HepG2 (cell line): ENCODE results near the gene LYST. TPM values are rescaled to one million over a fixed set of nuclear protein-coding genes. Genes with fewer than 3 reads are reported as not detected.

Experiments used
- ATF3 ChIP-seq: sonication (generic); formaldehyde crosslinking; IDR thresholded peaks from 2 replicates; pipeline ENCODE4 v1.4.0; 2020; ENCODE audit warnings: missing genetic modification reagents
- FOSL2 ChIP-seq: sonication (generic); formaldehyde crosslinking; IDR thresholded peaks from 2 replicates; pipeline ENCODE4 v1.4.0; 2020; ENCODE audit warnings: missing genetic modification reagents
- MZF1 ChIP-seq: sonication (generic); formaldehyde crosslinking; IDR thresholded peaks from 2 replicates; pipeline ENCODE4 v1.8.1; 2023; ENCODE audit warnings: mild to moderate bottlenecking, missing genetic modification reagents, borderline replicate concordance
- PLRG1 ChIP-seq: fragments of 450-650 bp; conservative IDR thresholded peaks from 2 replicates; pipeline ENCODE4 v1.6.1; 2016
- RERE ChIP-seq: IDR thresholded peaks from 2 replicates; pipeline ENCODE4 v1.6.1; 2016; ENCODE audit warnings: low read depth, missing genetic modification reagents, missing compliant biosample characterization
- REST ChIP-seq, 2 experiments: IDR thresholded peaks; 2 replicates each; pipeline ENCODE4 v1.6.1; 2011 to 2012; ENCODE audit warnings: low read length in 2 of 2, borderline replicate concordance in 1 of 2, low read depth in 1 of 2, mild to moderate bottlenecking in 1 of 2, moderate library complexity in 1 of 2
- TEAD3 ChIP-seq: optimal IDR thresholded peaks from 2 replicates; pipeline ENCODE3; 2016; ENCODE audit warnings: borderline replicate concordance
- ZFP1 ChIP-seq: IDR thresholded peaks from 2 replicates; pipeline ENCODE4 v1.6.1; 2016
- ZFP82 ChIP-seq: sonication (generic); formaldehyde crosslinking; IDR thresholded peaks from 2 replicates; pipeline ENCODE4 v1.5.1; 2020; ENCODE audit warnings: mild to moderate bottlenecking, missing genetic modification reagents, borderline replicate concordance
- ZNF251 ChIP-seq: sonication (generic); formaldehyde crosslinking; IDR thresholded peaks from 2 replicates; pipeline ENCODE4 v1.9.0; 2021; ENCODE audit warnings: mild to moderate bottlenecking, missing genetic modification reagents
- ZNF484 ChIP-seq: sonication (generic); formaldehyde crosslinking; IDR thresholded peaks from 2 replicates; pipeline ENCODE4 v1.5.1; 2020; ENCODE audit warnings: mild to moderate bottlenecking, low read depth, missing genetic modification reagents, borderline replicate concordance
- ZNF512B ChIP-seq: sonication (generic); formaldehyde crosslinking; IDR thresholded peaks from 2 replicates; pipeline ENCODE4 v1.5.1; 2020; ENCODE audit warnings: missing genetic modification reagents, mild to moderate bottlenecking, borderline replicate concordance
- ZNF644 ChIP-seq: IDR thresholded peaks from 2 replicates; pipeline ENCODE4 v1.6.1; 2016; ENCODE audit warnings: low read depth
- ZUFSP ChIP-seq: sonication (generic); formaldehyde crosslinking; IDR thresholded peaks from 2 replicates; pipeline ENCODE4 v1.9.0; 2021; ENCODE audit warnings: missing genetic modification reagents, mild to moderate bottlenecking, borderline replicate concordance
- polyA plus RNA-seq, 8 experiments: library from polyadenylated mRNA; depleted of rRNA in 3 of 8; stranded (reverse) in 7 of 8; unstranded in 1 of 8; fragments of >200 nt; fragmentation: Illumina TruSeq in 4 of 8; extraction: Trizol in 4 of 8; gene quantifications; 2 replicates each; pipeline versions ENCODE4 v1.2.1 to v1.2.3, GENCODE V29; 2011 to 2016; ENCODE audit warnings: low read depth in 4 of 8, missing spikeins in 1 of 8, mixed read lengths in 1 of 8; ENCODE audit not compliant: insufficient read depth in 1 of 8
- total RNA-seq, 5 experiments: library from RNA; depleted of rRNA; stranded (reverse); fragments of >200 nt; fragmentation: Illumina TruSeq; extraction: Trizol; gene quantifications; 2 replicates each; pipeline ENCODE4 v1.2.3, GENCODE V29; 2016; ENCODE audit warnings: low read depth in 1 of 5

Gene LYST
- total and polyA plus RNA-seq, 2 of the 13 experiments (the other 11 are each of a cell fraction or from before 2014, with no cell fraction given) = 0.91 to 2.5 TPM

GRCh38 chr1:235823684-235824083, 43.0 kb downstream of the LYST start (continued):
- TF ChIP-seq REST (IDR thresholded peaks at IDR 0.05; ENCODE audit: borderline replicate concordance in 1 of 2, low read depth in 1 of 2, low read length in 2 of 2) = no peak
- no peak for TF ChIP-seq MZF1 (CRISPR knock-in tag)
- no peak for TF ChIP-seq PLRG1
- TF ChIP-seq ZFP1 (CRISPR knock-in tag) = no peak
- TF ChIP-seq TEAD3 (CRISPR knock-in tag) = peak; percentile 66
- no peak for TF ChIP-seq ZFP82
- peak; percentile 46; the same call in 1 of the 2 replicates for TF ChIP-seq ZNF644 (CRISPR knock-in tag)
- peak; percentile 36; the same call in 1 of the 2 replicates for TF ChIP-seq FOSL2 (CRISPR knock-in tag)
- TF ChIP-seq ZNF512B (CRISPR knock-in tag) = no peak
- TF ChIP-seq ZUFSP (CRISPR knock-in tag) = no peak
- no peak for TF ChIP-seq ZNF251 (CRISPR knock-in tag)
- no peak for TF ChIP-seq ZNF484 (CRISPR knock-in tag)
- TF ChIP-seq RERE (CRISPR knock-in tag) = peak; percentile 40; the same call in 1 of the 2 replicates
- TF ChIP-seq ATF3 (CRISPR knock-in tag) = no peak
